Hematopoietic multipotent progenitor cell treated with erythropoietin and hydrocortisone succinate and interleukin-3 and kit ligand, for 4 days (in vitro differentiated cells): Measurements from ENCODE around the gene POLE.

Experiments used
- DNase-seq: peaks from one replicate; pipeline ENCODE4 v3.0.0-alpha.2; 2015

The POLE gene

GRCh38 chr12:132592282-132592970, 94.7 kb downstream of the POLE start:
- DNase-seq: no peak

GRCh38 chr12:132591107-132591935, 95.8 kb downstream of the POLE start:
- DNase-seq: no peak

- no peak for DNase-seq
These were observed 98.1 kb downstream of the POLE start for GRCh38 chr12:132588821-132589669.

- no peak for DNase-seq
These were observed 98.8 kb downstream of the POLE start for GRCh38 chr12:132588319-132588718.

GRCh38 chr12:132587781-132588180, 99.4 kb downstream of the POLE start:
- no peak for DNase-seq

GRCh38 chr12:132586929-132587328, 100.2 kb downstream of the POLE start:
- no peak for DNase-seq

- DNase-seq: no peak
These were observed 102.0 kb downstream of the POLE start for GRCh38 chr12:132585177-132585576.

- no peak for DNase-seq
These were observed 102.7 kb downstream of the POLE start for GRCh38 chr12:132584429-132584828.

- no peak for DNase-seq
These were observed 103.4 kb downstream of the POLE start for GRCh38 chr12:132583736-132584135.

GRCh38 chr12:132583411-132583710, 103.8 kb downstream of the POLE start:
- DNase-seq: no peak

- DNase-seq: no peak
These were observed 104.3 kb downstream of the POLE start for GRCh38 chr12:132582582-132583410.

- DNase-seq: no peak
These were observed 105.1 kb downstream of the POLE start for GRCh38 chr12:132582058-132582420.

- DNase-seq: no peak
These were observed 105.6 kb downstream of the POLE start for GRCh38 chr12:132581348-132582057.

- no peak for DNase-seq
These were observed 106.3 kb downstream of the POLE start for GRCh38 chr12:132580701-132581292.

GRCh38 chr12:132579744-132580143, 107.4 kb downstream of the POLE start:
- DNase-seq: no peak

GRCh38 chr12:132578826-132579225, 108.3 kb downstream of the POLE start:
- DNase-seq: no peak

GRCh38 chr12:132578118-132578517, 109.0 kb downstream of the POLE start:
- DNase-seq: no peak

- no peak for DNase-seq
These were observed 109.8 kb downstream of the POLE start for GRCh38 chr12:132577191-132577920.

GRCh38 chr12:132576701-132577100, 110.4 kb downstream of the POLE start:
- DNase-seq: no peak

- DNase-seq: no peak
These were observed 111.5 kb downstream of the POLE start for GRCh38 chr12:132575661-132576060.
